Brain pericyte (primary cell): Measurements from ENCODE around the gene NOD1.
"Not testable (repeated sequence)": the region's sequence is repeated elsewhere in the genome, so short reads cannot be mapped to it uniquely, and the experiment has no call there.

ENCODE experiments used
- DNase-seq: peaks from one replicate; pipeline ENCODE4 v3.0.0-alpha.2; 2012; ENCODE audit warnings: low read depth, low spot score

NOD1 gene, protein sequence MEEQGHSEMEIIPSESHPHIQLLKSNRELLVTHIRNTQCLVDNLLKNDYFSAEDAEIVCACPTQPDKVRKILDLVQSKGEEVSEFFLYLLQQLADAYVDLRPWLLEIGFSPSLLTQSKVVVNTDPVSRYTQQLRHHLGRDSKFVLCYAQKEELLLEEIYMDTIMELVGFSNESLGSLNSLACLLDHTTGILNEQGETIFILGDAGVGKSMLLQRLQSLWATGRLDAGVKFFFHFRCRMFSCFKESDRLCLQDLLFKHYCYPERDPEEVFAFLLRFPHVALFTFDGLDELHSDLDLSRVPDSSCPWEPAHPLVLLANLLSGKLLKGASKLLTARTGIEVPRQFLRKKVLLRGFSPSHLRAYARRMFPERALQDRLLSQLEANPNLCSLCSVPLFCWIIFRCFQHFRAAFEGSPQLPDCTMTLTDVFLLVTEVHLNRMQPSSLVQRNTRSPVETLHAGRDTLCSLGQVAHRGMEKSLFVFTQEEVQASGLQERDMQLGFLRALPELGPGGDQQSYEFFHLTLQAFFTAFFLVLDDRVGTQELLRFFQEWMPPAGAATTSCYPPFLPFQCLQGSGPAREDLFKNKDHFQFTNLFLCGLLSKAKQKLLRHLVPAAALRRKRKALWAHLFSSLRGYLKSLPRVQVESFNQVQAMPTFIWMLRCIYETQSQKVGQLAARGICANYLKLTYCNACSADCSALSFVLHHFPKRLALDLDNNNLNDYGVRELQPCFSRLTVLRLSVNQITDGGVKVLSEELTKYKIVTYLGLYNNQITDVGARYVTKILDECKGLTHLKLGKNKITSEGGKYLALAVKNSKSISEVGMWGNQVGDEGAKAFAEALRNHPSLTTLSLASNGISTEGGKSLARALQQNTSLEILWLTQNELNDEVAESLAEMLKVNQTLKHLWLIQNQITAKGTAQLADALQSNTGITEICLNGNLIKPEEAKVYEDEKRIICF

GRCh38 chr7:30478349-30479201 is at the start of gene NOD1:
NOD1 (minus strand) TSS chr7:30478784; CDS start chr7:30456921, 21,863 bp downstream.
- peak; percentile 39 for DNase-seq

- DNase-seq: not testable (repeated sequence)
These were observed 48.7 kb upstream of the NOD1 start for GRCh38 chr7:30527297-30527696.

GRCh38 chr7:30526163-30526562 is 47.6 kb upstream of the NOD1 start:
- no peak for DNase-seq

- no peak for DNase-seq
These were observed 46.8 kb upstream of the NOD1 start for GRCh38 chr7:30525429-30525828.

DNA sequence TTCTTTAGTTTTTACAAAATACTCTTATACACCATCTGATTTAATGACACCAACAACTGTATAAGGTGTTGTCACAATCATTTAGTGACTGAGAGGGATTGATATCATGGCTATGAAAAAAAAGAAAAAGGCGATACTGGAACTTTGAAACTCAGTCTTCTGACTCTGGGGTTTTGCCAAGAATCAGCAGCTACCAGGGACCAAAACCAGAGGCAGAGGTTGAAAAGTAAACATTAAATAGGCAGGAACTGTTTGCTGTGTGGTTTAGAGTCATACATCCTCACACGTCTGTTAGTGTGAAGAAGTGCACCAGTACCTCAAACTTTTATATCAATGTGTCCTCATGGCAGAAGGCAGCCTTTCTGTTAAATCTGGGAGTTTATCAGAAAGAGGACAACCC is 46.0 kb upstream of the NOD1 start:
- DNase-seq: no peak

- DNase-seq: no peak
These were observed 44.9 kb upstream of the NOD1 start for GRCh38 chr7:30523466-30523865.

GRCh38 chr7:30522159-30522558 is 43.6 kb upstream of the NOD1 start:
- no peak for DNase-seq

DNA sequence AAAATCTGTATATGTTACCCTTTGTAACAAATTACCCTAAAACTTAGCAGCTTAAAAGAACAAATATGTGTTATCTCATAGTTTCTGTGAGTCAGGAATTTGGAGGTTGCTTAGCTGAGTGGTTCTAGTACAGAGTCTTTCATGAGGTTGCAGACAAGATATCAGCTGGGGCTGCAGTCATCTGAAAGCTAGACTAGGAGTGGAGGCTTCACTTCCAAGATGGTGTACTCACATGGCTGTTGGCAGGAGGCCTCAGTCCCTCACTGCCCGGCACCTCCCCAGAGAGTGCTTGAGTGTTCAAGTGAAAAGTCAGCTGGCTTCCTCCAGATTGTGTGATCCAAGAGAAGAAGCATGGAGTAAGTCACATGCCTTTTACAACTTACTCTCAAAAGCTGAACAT is 42.9 kb upstream of the NOD1 start:
- no peak for DNase-seq

DNA sequence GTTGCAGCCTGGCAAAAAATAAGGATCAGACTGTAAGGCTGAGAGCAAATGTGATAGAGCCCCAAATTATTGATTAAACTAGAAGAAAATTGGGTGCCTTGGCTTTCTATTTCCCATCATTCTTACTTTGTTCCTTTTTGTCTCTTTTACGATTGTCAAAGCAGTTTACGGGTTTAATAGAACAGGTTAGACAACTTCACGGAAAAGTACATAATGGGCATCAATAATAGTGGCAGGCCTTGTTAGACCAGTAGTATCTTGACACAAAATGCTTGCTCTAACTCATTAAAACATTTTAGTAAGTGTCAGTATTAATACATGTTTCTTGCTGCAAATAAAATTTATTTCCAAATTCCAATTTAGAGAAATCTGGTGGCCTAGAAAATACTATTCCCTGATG is 40.5 kb upstream of the NOD1 start:
- DNase-seq: no peak

GRCh38 chr7:30515761-30516160 is 37.2 kb upstream of the NOD1 start:
- no peak for DNase-seq

- DNase-seq: no peak
These were observed 36.2 kb upstream of the NOD1 start for GRCh38 chr7:30514776-30515175.

GRCh38 chr7:30514177-30514576 is 35.6 kb upstream of the NOD1 start:
- DNase-seq: no peak

DNA sequence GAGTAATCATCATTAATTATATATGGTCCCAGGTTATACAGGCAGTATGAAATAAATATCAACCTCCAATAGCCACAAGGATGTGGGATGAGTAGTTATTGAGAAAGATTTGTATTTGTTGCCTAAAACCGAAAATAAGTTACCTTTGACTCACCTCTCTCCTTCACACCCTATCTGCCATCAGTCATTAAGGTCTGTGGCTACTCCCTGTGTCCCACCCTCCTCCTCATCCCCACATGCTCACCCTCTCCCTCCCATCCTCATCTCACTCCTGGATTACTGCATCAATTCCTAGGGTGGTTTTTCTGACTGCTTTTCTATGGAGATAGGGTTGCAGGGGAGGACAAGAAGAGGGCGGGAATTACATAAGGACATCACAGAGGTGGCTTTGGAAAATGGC is 35.2 kb upstream of the NOD1 start:
- no peak for DNase-seq

GRCh38 chr7:30511973-30512662 is 33.5 kb upstream of the NOD1 start:
- no peak for DNase-seq

DNA sequence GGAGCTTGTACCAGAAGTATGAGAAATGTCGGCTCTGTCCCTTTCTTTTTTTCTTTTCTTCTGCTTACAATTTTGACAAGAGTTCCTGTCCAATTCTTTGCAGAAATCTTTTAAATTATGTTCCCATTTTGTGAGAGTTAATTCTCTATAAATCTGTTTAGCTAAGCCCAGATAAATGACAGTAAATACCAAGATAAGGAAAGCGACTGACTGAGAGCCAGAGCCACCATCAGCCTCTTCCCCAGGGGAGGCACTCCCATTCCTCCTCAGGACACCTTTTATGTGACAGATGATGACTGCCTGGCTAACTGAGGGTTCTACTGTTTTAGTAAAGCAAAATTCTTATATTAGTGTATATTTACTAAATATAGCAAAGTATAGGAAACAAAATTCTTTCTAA is 32.9 kb upstream of the NOD1 start:
- DNase-seq: no peak

DNA sequence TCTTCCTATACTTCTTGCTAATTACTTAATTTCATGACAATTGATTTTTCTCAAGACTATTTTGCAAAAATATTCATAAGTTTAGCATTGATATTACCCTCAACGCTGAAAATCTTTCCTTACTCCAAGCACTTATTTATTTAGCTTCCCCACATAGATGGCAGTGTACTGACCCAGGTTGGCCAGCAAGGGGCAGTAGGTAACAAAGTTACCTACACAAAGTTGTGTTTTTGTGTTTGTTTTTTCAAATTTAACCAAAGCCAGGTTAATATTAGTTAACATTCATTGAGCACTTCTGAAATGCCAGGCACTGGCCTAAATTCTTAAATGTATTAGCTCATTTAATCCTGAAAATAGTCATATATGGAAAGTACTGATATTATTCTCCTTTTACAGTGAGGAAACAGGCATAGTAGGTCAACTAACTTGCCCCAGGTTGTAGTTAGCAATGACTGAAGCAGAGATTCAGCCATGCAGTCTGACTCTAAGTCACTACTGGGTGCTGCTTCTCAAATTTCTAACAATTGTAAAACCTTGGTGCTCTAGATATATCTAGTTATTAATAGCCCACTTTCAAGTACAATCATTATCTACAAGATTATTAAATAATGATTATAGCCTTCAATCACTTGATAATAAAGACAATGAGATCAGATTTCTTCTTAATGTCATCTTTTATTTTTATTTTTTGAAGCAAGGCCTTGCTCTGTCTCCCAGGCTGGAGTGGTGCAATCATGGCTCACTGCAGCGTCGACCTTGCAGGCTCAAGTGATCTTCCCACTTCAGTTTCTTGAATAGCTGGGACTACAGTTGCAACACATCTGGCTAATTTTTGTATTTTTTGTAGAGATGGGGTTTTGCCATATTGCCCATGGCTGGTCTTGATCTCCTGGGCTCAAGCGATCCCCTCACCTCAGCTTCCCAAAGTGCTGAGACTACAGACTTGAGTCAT is 31.8 kb upstream of the NOD1 start:
- no peak for DNase-seq

DNA sequence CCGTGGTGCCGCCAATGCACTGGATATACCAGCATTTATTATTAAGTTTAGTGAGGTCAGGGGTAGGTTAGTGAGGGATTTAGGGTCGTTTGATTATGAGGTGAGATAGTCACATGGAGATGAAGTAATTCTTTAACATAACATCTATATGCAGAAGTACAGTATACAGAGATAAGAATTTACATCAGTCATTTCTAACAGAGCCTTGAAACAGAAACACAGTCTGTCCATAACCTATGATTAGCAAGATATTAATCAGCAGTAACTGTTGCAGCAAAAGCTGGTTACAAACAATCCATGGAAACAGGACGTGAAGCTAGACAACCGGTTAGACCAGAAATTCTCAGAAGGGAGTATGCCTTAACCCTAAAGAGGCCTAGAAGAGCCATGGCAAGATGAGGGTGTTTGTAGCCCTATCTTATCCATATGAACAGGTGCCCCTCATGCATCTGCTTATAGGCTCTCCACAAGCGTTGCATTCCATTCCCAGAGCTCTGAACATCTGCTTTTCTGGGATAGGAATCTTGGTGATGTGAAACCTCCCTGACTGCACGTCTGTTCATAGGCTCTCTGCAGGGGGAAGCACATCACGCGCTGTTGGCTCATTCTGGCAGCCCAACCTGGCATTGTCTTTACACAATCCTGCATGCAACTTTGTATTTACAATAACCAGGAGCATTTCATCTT is 30.7 kb upstream of the NOD1 start:
- DNase-seq: not testable (repeated sequence)

GRCh38 chr7:30507346-30507900 is 28.8 kb upstream of the NOD1 start:
- not testable (repeated sequence) for DNase-seq

DNA sequence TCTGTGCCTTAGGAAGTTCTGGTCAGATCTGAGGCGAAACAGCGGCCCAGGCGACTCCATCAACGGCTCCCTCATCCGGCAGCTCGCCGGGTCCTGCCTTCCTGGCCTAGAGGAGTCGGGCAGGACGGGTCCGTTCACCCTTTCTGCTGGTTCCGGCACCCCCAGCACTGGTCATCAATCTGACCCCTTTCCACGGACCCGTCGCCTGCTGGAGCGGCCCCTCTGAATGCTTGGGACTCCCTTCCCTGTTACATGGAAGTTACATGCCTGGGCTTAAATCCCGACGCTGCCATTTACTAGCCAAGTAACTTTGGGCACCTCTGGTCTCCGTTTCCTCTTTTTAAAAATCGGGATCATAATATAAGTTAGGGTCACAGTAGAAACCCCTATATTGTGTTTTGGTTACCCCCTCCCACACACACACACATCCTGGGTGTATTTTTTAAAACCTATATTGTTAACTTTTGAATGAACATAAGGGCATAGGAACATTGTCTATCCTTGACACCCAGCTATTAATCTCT is 26.7 kb upstream of the NOD1 start:
- DNase-seq: no peak
